Peyer's patch (tissue), 4 donors: ENCODE results near the gene DBP. TPM values are rescaled to one million over a fixed set of nuclear protein-coding genes. Genes with fewer than 3 reads are reported as not detected.

ENCODE experiments used
- DNase-seq, 3 donors: peaks; one replicate each; pipeline ENCODE4 v3.0.0-alpha.2; 2017 to 2019
- H3K27ac ChIP-seq, 4 donors: fragments of 200-600 bp; sonication (generic); one replicate each; pipeline ENCODE4 v1.5.1; 2016 to 2019
- H3K27me3 ChIP-seq, 2 donors: fragments of 200-600 bp; sonication (generic); one replicate each; pipeline ENCODE4 v1.5.1; 2019
- H3K36me3 ChIP-seq, 3 donors: fragments of 200-600 bp; sonication (generic); one replicate each; pipeline ENCODE4 v1.5.1; 2016 to 2019
- H3K4me1 ChIP-seq, 4 donors: fragments of 200-600 bp; sonication (generic); one replicate each; pipeline ENCODE4 v1.5.1; 2016 to 2019
- H3K4me3 ChIP-seq, 4 donors: fragments of 200-600 bp; sonication (generic); 1 replicate in 3 of 4; 2 replicates in 1 of 4; pipeline ENCODE4 v1.5.1; 2016 to 2019; ENCODE audit warnings: mild to moderate bottlenecking in 1 of 4
- H3K9me3 ChIP-seq, 4 donors: fragments of 200-600 bp; sonication (generic); one replicate each; pipeline ENCODE4 v1.5.1; 2016 to 2019; ENCODE audit warnings: mild to moderate bottlenecking in 1 of 4
- POLR2A ChIP-seq, 2 donors: fragments of 450-650 bp; IDR thresholded peaks; one replicate each; pipeline ENCODE4 v1.5.1; 2017; ENCODE audit warnings: antibody characterized with exemption in 2 of 2, mild to moderate bottlenecking in 2 of 2, moderate library complexity in 2 of 2
- total RNA-seq, 4 donors: library from RNA; depleted of rRNA; stranded (reverse); fragments of >200 nt; gene quantifications; one replicate each; pipeline ENCODE4 v1.1.0, GENCODE V29; 2016
- TF ChIP-seq, protein P1 (sequence below), 6 experiments: fragments of 450-650 bp in 4 of 6; fragments of 200-600 bp in 2 of 6; sonication (generic) in 1 of 6; IDR thresholded peaks; one replicate each; pipeline ENCODE4 v1.5.1; 2017 to 2019; ENCODE audit warnings: antibody characterized with exemption in 6 of 6, mild to moderate bottlenecking in 3 of 6, moderate library complexity in 1 of 6

Gene DBP
- total RNA-seq, 4 donors from 2014 or later = 9.9 to 51.5 (median 35.8) TPM

- H3K9me3 ChIP-seq = no peaks in the 10 kb centered on the region
- H3K4me1 ChIP-seq = peaks cover 0 to 82% (median 15%) of the 10 kb centered on the region in 4 donors
- H3K4me3 ChIP-seq = no peak overlapping the region
- TF ChIP-seq, protein P1, sequence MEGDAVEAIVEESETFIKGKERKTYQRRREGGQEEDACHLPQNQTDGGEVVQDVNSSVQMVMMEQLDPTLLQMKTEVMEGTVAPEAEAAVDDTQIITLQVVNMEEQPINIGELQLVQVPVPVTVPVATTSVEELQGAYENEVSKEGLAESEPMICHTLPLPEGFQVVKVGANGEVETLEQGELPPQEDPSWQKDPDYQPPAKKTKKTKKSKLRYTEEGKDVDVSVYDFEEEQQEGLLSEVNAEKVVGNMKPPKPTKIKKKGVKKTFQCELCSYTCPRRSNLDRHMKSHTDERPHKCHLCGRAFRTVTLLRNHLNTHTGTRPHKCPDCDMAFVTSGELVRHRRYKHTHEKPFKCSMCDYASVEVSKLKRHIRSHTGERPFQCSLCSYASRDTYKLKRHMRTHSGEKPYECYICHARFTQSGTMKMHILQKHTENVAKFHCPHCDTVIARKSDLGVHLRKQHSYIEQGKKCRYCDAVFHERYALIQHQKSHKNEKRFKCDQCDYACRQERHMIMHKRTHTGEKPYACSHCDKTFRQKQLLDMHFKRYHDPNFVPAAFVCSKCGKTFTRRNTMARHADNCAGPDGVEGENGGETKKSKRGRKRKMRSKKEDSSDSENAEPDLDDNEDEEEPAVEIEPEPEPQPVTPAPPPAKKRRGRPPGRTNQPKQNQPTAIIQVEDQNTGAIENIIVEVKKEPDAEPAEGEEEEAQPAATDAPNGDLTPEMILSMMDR (IDR thresholded peaks at IDR 0.05) = no peak
- no peak for TF ChIP-seq POLR2A (IDR thresholded peaks at IDR 0.05)
- H3K27ac ChIP-seq = peak overlapping the region in 3 of 4 donors; percentile 87 to 91 (median 88)
- no peaks in the 10 kb centered on the region for H3K27me3 ChIP-seq
- peaks cover 0 to 30% (median 0%) of the 10 kb centered on the region in 3 donors for H3K36me3 ChIP-seq
- DNase-seq = no peak
These were observed 9.3 kb downstream of the DBP start for GRCh38 chr19:48627865-48628314.

DNA sequence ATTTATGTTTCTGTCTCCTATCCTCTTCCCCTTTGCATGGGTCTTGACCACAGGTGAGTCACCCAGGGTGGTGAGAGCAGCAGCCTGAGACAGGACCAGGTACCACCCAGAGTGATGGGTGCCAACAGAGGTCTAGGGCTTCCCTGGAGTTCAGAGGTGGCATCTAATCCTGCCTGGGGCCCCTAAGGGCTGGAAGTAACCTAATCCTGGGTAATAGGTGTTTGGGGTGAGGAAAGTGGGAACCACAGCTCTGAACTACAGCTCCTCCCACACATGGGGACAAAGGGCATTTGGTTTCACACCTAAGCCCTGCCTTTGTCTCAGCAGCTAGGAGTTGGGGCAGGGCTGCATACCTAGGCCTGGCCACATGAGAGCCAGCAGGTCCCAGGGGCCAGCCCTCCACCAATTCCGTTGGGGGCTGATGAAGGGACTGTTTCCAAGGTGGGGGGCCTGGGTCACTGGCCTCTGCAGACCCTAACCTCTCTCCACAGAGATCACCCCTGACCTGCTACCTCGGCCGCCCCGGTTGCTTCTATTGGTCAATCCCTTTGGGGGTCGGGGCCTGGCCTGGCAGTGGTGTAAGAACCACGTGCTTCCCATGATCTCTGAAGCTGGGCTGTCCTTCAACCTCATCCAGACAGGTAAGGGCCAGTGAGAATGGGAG, 9.8 kb downstream of the DBP start:
- H3K4me3 ChIP-seq = peak overlapping the region in 1 of 4 donors; percentile 23
- H3K27ac ChIP-seq = peak overlapping the region in 3 of 4 donors; percentile 87 to 91 (median 88)
- H3K4me1 ChIP-seq = peaks cover 0 to 78% (median 12%) of the 10 kb centered on the region in 4 donors
- TF ChIP-seq, protein P1 (IDR thresholded peaks at IDR 0.05) = no peak
- TF ChIP-seq POLR2A (IDR thresholded peaks at IDR 0.05) = peak; percentile 19 to 63
- peak in 2 of 3 donors; percentile 77 to 78 for DNase-seq
- H3K36me3 ChIP-seq = peaks cover 0 to 29% (median 0%) of the 10 kb centered on the region in 3 donors
- no peaks in the 10 kb centered on the region for H3K27me3 ChIP-seq
- H3K9me3 ChIP-seq = no peaks in the 10 kb centered on the region

GRCh38 chr19:48625891-48626327, 11.3 kb downstream of the DBP start:
- Histone ChIP-seq H3K27ac (peak overlapping the region in 3 of 4 donors; percentile 87 to 90 (median 88)), H3K9me3 (no peaks in the 10 kb centered on the region), H3K4me1 (peaks cover 0 to 64% (median 11%) of the 10 kb centered on the region in 4 donors), H3K36me3 (peaks cover 0 to 20% (median 0%) of the 10 kb centered on the region in 3 donors), H3K4me3 (peak overlapping the region in 3 of 4 donors; percentile 39 to 56 (median 55)), H3K27me3 (no peaks in the 10 kb centered on the region)
- TF ChIP-seq POLR2A (IDR thresholded peaks at IDR 0.05) = no peak
- TF ChIP-seq, protein P1 (IDR thresholded peaks at IDR 0.05) = peak in 2 of 6 experiments; percentile 18 to 22
- DNase-seq = peak in 1 of 3 donors; percentile 63

DNA sequence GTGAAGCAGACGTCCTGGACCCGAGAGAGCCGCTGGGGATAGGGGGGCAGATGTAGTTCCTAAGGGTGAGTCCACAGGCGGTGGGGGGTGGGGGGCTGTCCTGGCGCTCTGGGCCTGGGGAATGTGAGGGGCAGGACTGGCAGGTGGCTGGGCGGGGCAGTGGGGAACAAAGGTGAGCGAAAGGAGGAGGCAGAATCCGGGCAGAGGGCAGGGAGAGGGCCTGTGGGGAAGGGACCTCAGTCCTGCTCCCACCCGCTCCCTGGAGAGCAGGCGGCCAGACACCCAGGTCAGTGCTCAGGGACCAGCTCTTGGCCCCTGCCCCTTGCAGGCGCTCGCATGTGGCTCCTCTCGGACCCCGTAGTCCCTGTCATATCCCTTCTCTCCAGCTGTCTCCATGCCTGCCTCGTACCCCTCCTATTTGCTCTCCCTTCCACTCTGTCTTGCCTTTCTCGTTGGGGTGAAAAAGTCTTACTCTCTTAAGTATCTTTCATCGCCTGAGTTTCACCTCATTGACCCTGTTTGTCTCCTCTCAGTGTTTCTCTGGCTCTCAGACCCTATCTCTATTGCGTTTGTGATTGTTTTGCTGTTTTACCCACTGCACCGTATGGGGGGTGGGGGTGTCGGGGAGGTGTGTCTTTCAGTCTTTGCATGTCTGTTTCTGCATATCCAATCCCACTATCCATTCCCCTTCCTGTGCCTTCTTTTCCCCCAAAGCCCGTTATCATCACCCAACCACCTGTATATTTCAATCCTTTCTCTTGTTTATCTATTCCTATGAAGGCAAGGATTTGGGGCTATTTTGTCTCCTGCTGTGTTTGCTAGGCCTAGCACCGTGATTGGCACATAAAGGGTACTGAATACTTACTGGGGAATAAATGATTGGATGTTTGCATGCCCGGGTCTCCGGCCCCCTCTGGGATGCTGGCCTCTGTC, 12.1 kb downstream of the DBP start:
- Histone ChIP-seq H3K4me3 (peak overlapping the region in 3 of 4 donors; percentile 39 to 56 (median 55)), H3K27me3 (no peaks in the 10 kb centered on the region), H3K27ac (peak overlapping the region; percentile 73 to 90 (median 88)), H3K4me1 (peaks cover 0 to 58% (median 13%) of the 10 kb centered on the region in 4 donors), H3K9me3 (no peaks in the 10 kb centered on the region), H3K36me3 (peaks cover 0 to 15% (median 0%) of the 10 kb centered on the region in 3 donors)
- TF ChIP-seq, protein P1 (IDR thresholded peaks at IDR 0.05) = no peak
- TF ChIP-seq POLR2A (IDR thresholded peaks at IDR 0.05) = peak; percentile 91 to 93
- peak in 2 of 3 donors; percentile 81 to 89 for DNase-seq

DNA sequence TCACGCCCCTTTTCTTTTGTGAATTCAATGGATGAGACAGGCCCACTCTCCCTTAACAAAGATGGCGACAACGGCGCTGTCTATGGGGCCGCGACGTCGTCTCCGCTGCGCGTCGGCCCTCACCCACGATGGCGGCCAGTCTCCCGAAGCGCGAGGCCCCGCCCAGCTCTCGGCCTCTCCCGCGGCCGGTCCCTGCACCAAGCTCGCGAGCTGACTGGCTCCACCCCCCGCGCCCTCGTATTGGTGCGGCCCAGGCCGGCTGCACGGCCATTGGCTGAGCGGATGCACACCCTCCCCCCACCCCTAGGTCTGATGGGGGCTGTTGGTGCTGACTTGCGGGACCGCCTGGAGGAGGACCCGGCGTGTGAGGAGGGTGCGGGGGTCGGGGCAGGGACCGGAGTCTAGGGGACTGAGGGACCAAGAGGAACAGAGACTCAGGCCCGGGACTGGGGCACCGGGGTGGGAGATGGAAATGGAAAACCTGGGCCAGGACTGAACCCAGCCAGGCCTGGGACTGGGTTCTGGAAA, 13.0 kb downstream of the DBP start:
- Histone ChIP-seq H3K9me3 (no peaks in the 10 kb centered on the region), H3K27me3 (no peaks in the 10 kb centered on the region), H3K4me1 (peaks cover 0 to 54% (median 15%) of the 10 kb centered on the region in 4 donors), H3K36me3 (peaks cover 0 to 9% (median 0%) of the 10 kb centered on the region in 3 donors), H3K4me3 (peak overlapping the region; percentile 37 to 56 (median 47)), H3K27ac (peak overlapping the region; percentile 73 to 90 (median 88))
- TF ChIP-seq, protein P1 (IDR thresholded peaks at IDR 0.05) = peak in 2 of 6 experiments; percentile 4 to 8
- peak in 1 of 2 donors; percentile 56 for TF ChIP-seq POLR2A (IDR thresholded peaks at IDR 0.05)
- peak; percentile 98 to 99 (median 99) for DNase-seq
